Smooth muscle cell of the brain vasculature (primary cell): Measurements from ENCODE around the gene NCBP3.
"Not testable (repeated sequence)": the region's sequence is repeated elsewhere in the genome, so short reads cannot be mapped to it uniquely, and the experiment has no call there.

Experiments
- DNase-seq: peaks from one replicate; pipeline ENCODE4 v3.0.0-alpha.2; 2012; ENCODE audit warnings: low read depth, low spot score

Gene NCBP3

GRCh38 chr17:3812771-3813170, 33.3 kb downstream of the NCBP3 start:
- no peak for DNase-seq

GRCh38 chr17:3812284-3812683, 33.8 kb downstream of the NCBP3 start:
- DNase-seq: no peak

- DNase-seq: no peak
Measured at GRCh38 chr17:3810019-3810418, 36.0 kb downstream of the NCBP3 start.

GRCh38 chr17:3809135-3809534, 36.9 kb downstream of the NCBP3 start:
- DNase-seq: no peak

- no peak for DNase-seq
Measured at GRCh38 chr17:3808701-3809100, 37.3 kb downstream of the NCBP3 start.

GRCh38 chr17:3805581-3805980, 40.5 kb downstream of the NCBP3 start:
- no peak for DNase-seq

- no peak for DNase-seq
Measured at GRCh38 chr17:3804503-3804931, 41.5 kb downstream of the NCBP3 start.

GRCh38 chr17:3803308-3803640, 42.8 kb downstream of the NCBP3 start:
- DNase-seq: no peak

GRCh38 chr17:3802461-3803307, 43.4 kb downstream of the NCBP3 start:
- peak; percentile 47 for DNase-seq

- DNase-seq: no peak
Measured at GRCh38 chr17:3801792-3802191, 44.3 kb downstream of the NCBP3 start.

GRCh38 chr17:3801347-3801746, 44.7 kb downstream of the NCBP3 start:
- DNase-seq: no peak

GRCh38 chr17:3800362-3801271, 45.4 kb downstream of the NCBP3 start, which contains the start of gene ITGAE:
Gene ITGAE, minus strand, starts transcription at chr17:3801188. Its CDS starts 44 bp downstream, at chr17:3801144.
- no peak for DNase-seq

GRCh38 chr17:3799181-3799945, 46.7 kb downstream of the NCBP3 start:
- no peak for DNase-seq

GRCh38 chr17:3798273-3799180, 47.5 kb downstream of the NCBP3 start:
- DNase-seq: no peak

- DNase-seq: no peak
Measured at GRCh38 chr17:3796822-3797170, 49.2 kb downstream of the NCBP3 start.

- DNase-seq: no peak
Measured at GRCh38 chr17:3796110-3796821, 49.8 kb downstream of the NCBP3 start.

- no peak for DNase-seq
Measured at GRCh38 chr17:3795390-3796102, 50.5 kb downstream of the NCBP3 start.

GRCh38 chr17:3794557-3795389, 51.3 kb downstream of the NCBP3 start:
- DNase-seq: no peak

GRCh38 chr17:3794152-3794551, 51.9 kb downstream of the NCBP3 start:
- not testable (repeated sequence) for DNase-seq
